ENCODE data around the gene HS3ST4.

DNA sequence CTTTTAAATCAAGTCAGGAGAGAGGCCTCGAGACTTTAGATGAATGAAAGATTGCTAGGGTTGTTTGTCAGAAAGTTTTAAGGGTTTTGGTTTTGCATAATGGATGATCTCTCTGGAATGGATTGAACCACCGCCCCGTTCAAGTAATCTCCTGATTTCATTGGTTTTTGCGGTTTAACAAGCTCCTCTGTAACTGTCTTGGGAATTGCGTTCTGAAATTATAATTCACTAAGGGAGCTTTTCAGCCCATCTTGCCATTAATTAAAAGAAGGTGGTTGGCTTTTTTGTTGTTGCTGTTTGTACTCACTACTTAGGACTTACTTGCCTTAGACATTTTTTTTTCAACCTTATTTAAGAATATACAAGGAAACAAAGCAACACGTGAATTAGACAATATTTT lies 8.8 kb downstream of the HS3ST4 start:
- no peak for TF ChIP-seq EZH2 (IDR thresholded peaks at IDR 0.05; ENCODE audit: low read length)
- TF ChIP-seq, protein P1, sequence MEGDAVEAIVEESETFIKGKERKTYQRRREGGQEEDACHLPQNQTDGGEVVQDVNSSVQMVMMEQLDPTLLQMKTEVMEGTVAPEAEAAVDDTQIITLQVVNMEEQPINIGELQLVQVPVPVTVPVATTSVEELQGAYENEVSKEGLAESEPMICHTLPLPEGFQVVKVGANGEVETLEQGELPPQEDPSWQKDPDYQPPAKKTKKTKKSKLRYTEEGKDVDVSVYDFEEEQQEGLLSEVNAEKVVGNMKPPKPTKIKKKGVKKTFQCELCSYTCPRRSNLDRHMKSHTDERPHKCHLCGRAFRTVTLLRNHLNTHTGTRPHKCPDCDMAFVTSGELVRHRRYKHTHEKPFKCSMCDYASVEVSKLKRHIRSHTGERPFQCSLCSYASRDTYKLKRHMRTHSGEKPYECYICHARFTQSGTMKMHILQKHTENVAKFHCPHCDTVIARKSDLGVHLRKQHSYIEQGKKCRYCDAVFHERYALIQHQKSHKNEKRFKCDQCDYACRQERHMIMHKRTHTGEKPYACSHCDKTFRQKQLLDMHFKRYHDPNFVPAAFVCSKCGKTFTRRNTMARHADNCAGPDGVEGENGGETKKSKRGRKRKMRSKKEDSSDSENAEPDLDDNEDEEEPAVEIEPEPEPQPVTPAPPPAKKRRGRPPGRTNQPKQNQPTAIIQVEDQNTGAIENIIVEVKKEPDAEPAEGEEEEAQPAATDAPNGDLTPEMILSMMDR (optimal IDR thresholded peaks at IDR 0.05 in 1 of 3, IDR thresholded peaks at IDR 0.05 in 1 of 3, conservative IDR thresholded peaks at IDR 0.05 in 1 of 3; ENCODE audit: extremely low read depth in 1 of 3, insufficient read depth in 2 of 3, low read length in 3 of 3) = no peak
